ENCODE data around the gene NDUFA1.
"Not testable (repeated sequence)": the region's sequence is repeated elsewhere in the genome, so short reads cannot be mapped to it uniquely, and the experiment has no call there.

NDUFA1 gene

GRCh38 chrX:119916310-119916709 is 44.7 kb downstream of the NDUFA1 start:
- no peak for DNase-seq (ENCODE audit: low read depth in 1 of 2, low spot score in 1 of 2)
- TF ChIP-seq CTCF (IDR thresholded peaks at IDR 0.05; ENCODE audit: insufficient read depth, low read length) (no peak), GABPA (IDR thresholded peaks at IDR 0.05; ENCODE audit: low read depth) (no peak), POLR2AphosphoS5 (IDR thresholded peaks at IDR 0.05; ENCODE audit: low read depth) (no peak), SPI1 (IDR thresholded peaks at IDR 0.05; ENCODE audit: borderline replicate concordance, low read depth) (no peak), REST (IDR thresholded peaks at IDR 0.05; ENCODE audit: insufficient replicate concordance, low read depth) (no peak)
- no peak overlapping the region for H3K4me3 ChIP-seq (replicated peaks; ENCODE audit: insufficient read depth, low read length)

GRCh38 chrX:119917877-119918276 is 46.2 kb downstream of the NDUFA1 start:
- H3K27ac ChIP-seq (replicated peaks): no peak overlapping the region
- TF ChIP-seq CTCF (IDR thresholded peaks at IDR 0.05; ENCODE audit: insufficient read depth, low read length) (no peak), GABPA (IDR thresholded peaks at IDR 0.05; ENCODE audit: low read depth) (no peak), REST (IDR thresholded peaks at IDR 0.05; ENCODE audit: insufficient replicate concordance, low read depth) (no peak), SPI1 (IDR thresholded peaks at IDR 0.05; ENCODE audit: borderline replicate concordance, low read depth) (no peak), POLR2AphosphoS5 (IDR thresholded peaks at IDR 0.05; ENCODE audit: low read depth) (no peak)
- no peaks in the 10 kb centered on the region for H3K27me3 ChIP-seq (ENCODE audit: insufficient read depth, poor library complexity, severe bottlenecking)
- no peak for DNase-seq (ENCODE audit: low read depth in 1 of 2, low spot score in 1 of 2)
- H3K4me3 ChIP-seq (replicated peaks; ENCODE audit: insufficient read depth, low read length): no peak overlapping the region

More at GRCh38 chrX:119916310-119916709, 44.7 kb downstream of the NDUFA1 start:
- no peaks in the 10 kb centered on the region for H3K27me3 ChIP-seq (ENCODE audit: insufficient read depth, poor library complexity, severe bottlenecking)
- no peak overlapping the region for H3K27ac ChIP-seq (replicated peaks)

- no peak for TF ChIP-seq SPI1 (IDR thresholded peaks at IDR 0.05; ENCODE audit: borderline replicate concordance, low read depth)
- no peak for TF ChIP-seq CTCF (IDR thresholded peaks at IDR 0.05; ENCODE audit: insufficient read depth, low read length)
- no peak for TF ChIP-seq POLR2AphosphoS5 (IDR thresholded peaks at IDR 0.05; ENCODE audit: low read depth)
- TF ChIP-seq REST (IDR thresholded peaks at IDR 0.05; ENCODE audit: insufficient replicate concordance, low read depth): no peak
- TF ChIP-seq GABPA (IDR thresholded peaks at IDR 0.05; ENCODE audit: low read depth): no peak
- Histone ChIP-seq H3K27me3 (ENCODE audit: insufficient read depth, poor library complexity, severe bottlenecking) (no peaks in the 10 kb centered on the region), H3K4me3 (replicated peaks; ENCODE audit: insufficient read depth, low read length) (no peak overlapping the region), H3K27ac (replicated peaks) (no peak overlapping the region)
- DNase-seq (ENCODE audit: low read depth in 1 of 2, low spot score in 1 of 2): no peak
These were observed 48.4 kb downstream of the NDUFA1 start for GRCh38 chrX:119919835-119920585.

GRCh38 chrX:119922391-119922790 is 50.8 kb downstream of the NDUFA1 start:
- DNase-seq (ENCODE audit: low read depth in 1 of 2, low spot score in 1 of 2); H3K4me3 ChIP-seq (replicated peaks; ENCODE audit: insufficient read depth, low read length); H3K27ac ChIP-seq (replicated peaks); H3K27me3 ChIP-seq (ENCODE audit: insufficient read depth, poor library complexity, severe bottlenecking): not testable (repeated sequence)

All from HL-60 (cell line).